BJ (cell line): ENCODE measurements around the gene CLMP. TPM values are rescaled to one million over a fixed set of nuclear protein-coding genes. Genes with fewer than 3 reads are reported as not detected.

Source experiments
- CTCF ChIA-PET: fragments of 350-600 bp; formaldehyde crosslinking; extraction: SDS; loops from one replicate; lab custom pipeline; 2021; ENCODE audit warnings: antibody characterized with exemption, inconsistent platforms; lab: Yijun Ruan, JAX
- POLR2A ChIA-PET: fragments of 300-600 bp; sonication (Branson Sonifier 250); formaldehyde crosslinking; extraction: SDS; loops from one replicate; lab custom pipeline; 2021; ENCODE audit warnings: antibody characterized with exemption; lab: Charles Lee
- DNase-seq: peaks from one replicate; pipeline ENCODE4 v3.0.0-alpha.2; 2011; ENCODE audit warnings: low read depth
- H3K27me3 ChIP-seq: 2 replicates; pipeline ENCODE4 v1.6.0; 2011; ENCODE audit warnings: low read length; ENCODE audit not compliant: control insufficient read depth, insufficient read depth
- H3K36me3 ChIP-seq: 2 replicates; pipeline ENCODE4 v1.5.1; 2011; ENCODE audit warnings: low read length; ENCODE audit not compliant: control insufficient read depth, insufficient read depth
- H3K4me3 ChIP-seq: 2 replicates; pipeline ENCODE4 v1.5.1; 2011; ENCODE audit warnings: low read depth, mild to moderate bottlenecking, control low read depth, low read length
- CTCF ChIP-seq: IDR thresholded peaks from 2 replicates; pipeline ENCODE4 v1.5.1; 2011; ENCODE audit warnings: low read depth, mild to moderate bottlenecking, control low read depth, inconsistent platforms, low read length, moderate library complexity; ENCODE audit not compliant: insufficient read depth
- polyA plus RNA-seq: library from polyadenylated mRNA; depleted of rRNA; stranded (reverse); fragments of >200 nt; gene quantifications from 2 replicates; pipeline ENCODE4 v1.2.3, GENCODE V29; 2011

The CLMP gene
- polyA plus RNA-seq, 1 experiment: 219 TPM

GRCh38 chr11:123193742-123194141 lies 1.3 kb downstream of the CLMP start:
- no peak for DNase-seq
- no peaks in the 10 kb centered on the region for H3K27me3 ChIP-seq
- ChIA-PET CTCF (interaction anchor here (0.8 to 1.7 kb wide), 7 partner anchors 8 to 91 kb away, joined by 3 to 5 read pairs (median 3); no protein-coding TSS in a partner anchor), POLR2A (no interaction called here)
- no peak for TF ChIP-seq CTCF
- H3K4me3 ChIP-seq: peak overlapping the region; percentile 71
- 0 out of 2 replicates have a peak, but pooled peaks cover 2% of the 10 kb centered on the region for H3K36me3 ChIP-seq

GRCh38 chr11:123191939-123192338 lies 3.1 kb downstream of the CLMP start:
- Histone ChIP-seq H3K4me3 (no peak overlapping the region; the same call in 1 of the 2 replicates), H3K27me3 (no peaks in the 10 kb centered on the region), H3K36me3 (peaks cover 3% of the 10 kb centered on the region)
- TF ChIP-seq CTCF: no peak
- ChIA-PET POLR2A (interaction anchor here (0.5 kb wide), 1 partner anchor 55 kb away, joined by 3 read pairs; no protein-coding TSS in a partner anchor), CTCF (interaction anchor here (0.6 to 1.4 kb wide), 3 partner anchors 38 to 80 kb away, joined by 3 to 7 read pairs (median 3); no protein-coding TSS in a partner anchor)
- no peak for DNase-seq

- peaks cover 9% of the 10 kb centered on the region for H3K36me3 ChIP-seq
- CTCF ChIA-PET: interaction anchor here (0.9 kb wide), 1 partner anchor 50 kb away, joined by 4 read pairs; no protein-coding TSS in a partner anchor
- DNase-seq: no peak
- TF ChIP-seq CTCF: no peak
- H3K4me3 ChIP-seq: no peak overlapping the region
- POLR2A ChIA-PET: no interaction called here
- no peaks in the 10 kb centered on the region for H3K27me3 ChIP-seq
Measured at GRCh38 chr11:123190518-123190917, 4.5 kb downstream of the CLMP start.

GRCh38 chr11:123188508-123189165 lies 6.4 kb downstream of the CLMP start:
- peak overlapping the region; percentile 9 for H3K4me3 ChIP-seq
- TF ChIP-seq CTCF: peak; percentile 23
- POLR2A ChIA-PET: interaction anchor here (1.1 to 1.4 kb wide), 3 partner anchors 10 to 58 kb away, joined by 3 to 4 read pairs (median 3); no protein-coding TSS in a partner anchor

More at GRCh38 chr11:123188508-123189165, 6.4 kb downstream of the CLMP start:
- CTCF ChIA-PET: interaction anchor here (1.1 to 2.6 kb wide), 13 partner anchors 11 to 114 kb away, joined by 3 to 16 read pairs (median 5); no protein-coding TSS in a partner anchor
- H3K36me3 ChIP-seq: peaks cover 16% of the 10 kb centered on the region
- DNase-seq: peak; percentile 49
- H3K27me3 ChIP-seq: no peaks in the 10 kb centered on the region
